PC-9 (cell line): ENCODE results near the gene MAML3. TPM values are rescaled to one million over a fixed set of nuclear protein-coding genes. Genes with fewer than 3 reads are reported as not detected.
A peak's percentile ranks its signal among the peaks of the same experiment; 100 is the strongest.

ENCODE experiments used
- BruUV-seq: library from RNA; stranded (reverse); fragments of 400-500 nt; replicated peaks from 2 replicates; lab custom pipeline; 2021; lab: Mats Ljungman, UMichigan
- CTCF ChIA-PET: fragments of 300-600 bp; sonication (Branson Sonifier 250); formaldehyde crosslinking; loops from one replicate; lab custom pipeline; 2022; ENCODE audit warnings: antibody characterized with exemption; lab: Charles Lee
- POLR2A ChIA-PET: fragments of 300-600 bp; sonication (Branson Sonifier 250); formaldehyde crosslinking; loops from one replicate; lab custom pipeline; 2022; ENCODE audit warnings: antibody characterized with exemption; ENCODE audit not compliant: unreplicated experiment; lab: Charles Lee
- DNase-seq, 2 experiments: peaks; one replicate each; pipeline versions ENCODE4 v3.0.0 to v3.0.0-alpha.2; 2015 to 2022; ENCODE audit warnings: mixed read lengths in 1 of 2
- H2AFZ ChIP-seq: fragments of 200-600 bp; sonication (generic); 2 replicates; pipeline ENCODE4 v1.8.1; 2017; ENCODE audit warnings: antibody characterized with exemption
- H3F3A ChIP-seq: fragments of 200-600 bp; sonication (generic); 2 replicates; pipeline ENCODE4 v1.8.1; 2017; ENCODE audit warnings: antibody characterized with exemption, mild to moderate bottlenecking, low read depth; ENCODE audit not compliant: insufficient read depth
- H3K27ac ChIP-seq: fragments of 200-600 bp; sonication (generic); 2 replicates; pipeline ENCODE4 v1.6.1; 2016; ENCODE audit warnings: mixed run types
- H3K27me3 ChIP-seq: fragments of 200-600 bp; sonication (generic); 2 replicates; pipeline ENCODE4 v1.6.1; 2016; ENCODE audit warnings: low read depth, mixed run types; ENCODE audit not compliant: insufficient read depth
- H3K36me3 ChIP-seq: fragments of 200-600 bp; sonication (generic); 2 replicates; pipeline ENCODE4 v1.6.1; 2016; ENCODE audit warnings: low read depth, mixed run types
- H3K4me1 ChIP-seq: fragments of 200-600 bp; sonication (generic); replicated peaks from 2 replicates; pipeline ENCODE4 v1.6.1; 2016; ENCODE audit warnings: mixed run types; ENCODE audit not compliant: insufficient read depth
- H3K4me2 ChIP-seq: fragments of 200-600 bp; sonication (generic); 2 replicates; pipeline ENCODE4 v1.6.1; 2017; ENCODE audit warnings: mixed run types
- H3K4me3 ChIP-seq: fragments of 200-600 bp; sonication (generic); 2 replicates; pipeline ENCODE4 v1.6.1; 2016; ENCODE audit warnings: mixed run types
- H3K79me2 ChIP-seq: fragments of 200-600 bp; sonication (generic); 2 replicates; pipeline ENCODE4 v1.6.1; 2017; ENCODE audit warnings: low read depth, mixed run types
- H3K9me2 ChIP-seq: fragments of 200-600 bp; sonication (generic); 2 replicates; pipeline ENCODE4 v1.8.1; 2017; ENCODE audit warnings: mild to moderate bottlenecking; ENCODE audit not compliant: insufficient read depth
- H3K9me3 ChIP-seq: fragments of 200-600 bp; sonication (generic); 2 replicates; pipeline ENCODE4 v1.8.1; 2016; ENCODE audit warnings: low read depth; ENCODE audit not compliant: insufficient read depth
- H4K20me1 ChIP-seq: fragments of 200-600 bp; sonication (generic); 2 replicates; pipeline ENCODE4 v1.8.1; 2017; ENCODE audit not compliant: insufficient read depth
- CTCF ChIP-seq: fragments of 200-600 bp; sonication (generic); conservative IDR thresholded peaks from 2 replicates; pipeline ENCODE4 v1.6.1; 2017; ENCODE audit warnings: mixed run types, antibody characterized with exemption, mild to moderate bottlenecking, moderate library complexity
- EZH2 ChIP-seq: fragments of 200-600 bp; sonication (generic); IDR thresholded peaks from 2 replicates; pipeline ENCODE4 v1.8.0; 2017; ENCODE audit warnings: antibody characterized with exemption, low read depth
- intact Hi-C: fragments of 100-400 bp; cut with micrococcal nuclease; formaldehyde crosslinking; loops from one replicate; pipeline ENCODE4 v1.10.0; 2022; ENCODE audit not compliant: unreplicated experiment
- total RNA-seq: library from RNA; stranded (reverse); gene quantifications from 2 replicates; pipeline ENCODE4 v1.2.3, GENCODE V29; 2021

The MAML3 gene
- total RNA-seq, 1 experiment from 2014 or later, result 15.2 TPM

- TF ChIP-seq CTCF (no peak), EZH2 (no peak)
- H3F3A ChIP-seq, result peaks cover 18% of the 10 kb centered on the region; the same call in 1 of the 2 replicates
- POLR2A ChIA-PET, result interaction anchor here (0.6 kb wide), 1 partner anchor 194 kb away, joined by 3 read pairs; no protein-coding TSS in a partner anchor
- H3K9me2 ChIP-seq, result no peaks in the 10 kb centered on the region
- no peak overlapping the region for H2AFZ ChIP-seq
- H3K27ac ChIP-seq, result peak overlapping the region; percentile 66
- CTCF ChIA-PET, result no interaction called here
- H3K4me1 ChIP-seq, result peaks cover 32% of the 10 kb centered on the region
- no peaks in the 10 kb centered on the region for H3K9me3 ChIP-seq
- no peaks in the 10 kb centered on the region for H3K36me3 ChIP-seq
- DNase-seq, result peak in 1 of 2 experiments; percentile 42
- H4K20me1 ChIP-seq, result no peaks in the 10 kb centered on the region
- H3K4me3 ChIP-seq, result no peak overlapping the region
- peaks cover 50% of the 10 kb centered on the region for H3K79me2 ChIP-seq
- H3K4me2 ChIP-seq, result peak overlapping the region; percentile 60
- no peaks in the 10 kb centered on the region for H3K27me3 ChIP-seq
- intact Hi-C loops, result no loop called here
- BruUV-seq, result no TSS peak
These were observed 94.8 kb downstream of the MAML3 start for GRCh38 chr4:140059159-140059558.

GRCh38 chr4:140057701-140058100 is 96.3 kb downstream of the MAML3 start:
- Histone ChIP-seq H3K4me1 (peaks cover 32% of the 10 kb centered on the region), H2AFZ (no peak overlapping the region), H3K9me3 (no peaks in the 10 kb centered on the region), H3K9me2 (no peaks in the 10 kb centered on the region), H3K4me3 (no peak overlapping the region), H3K79me2 (peaks cover 53% of the 10 kb centered on the region), H3K27me3 (no peaks in the 10 kb centered on the region), H3F3A (peaks cover 18% of the 10 kb centered on the region; the same call in 1 of the 2 replicates), H3K4me2 (no peak overlapping the region), H4K20me1 (no peaks in the 10 kb centered on the region), H3K36me3 (no peaks in the 10 kb centered on the region), H3K27ac (no peak overlapping the region)
- intact Hi-C loops, result no loop called here
- DNase-seq, result no peak
- TF ChIP-seq EZH2 (no peak), CTCF (no peak)
- CTCF ChIA-PET, result no interaction called here
- POLR2A ChIA-PET, result no interaction called here
- BruUV-seq, result no TSS peak

- H3K79me2 ChIP-seq, result peaks cover 57% of the 10 kb centered on the region
- POLR2A ChIA-PET, result no interaction called here
- no TSS peak for BruUV-seq
- no peaks in the 10 kb centered on the region for H3K9me3 ChIP-seq
- no peaks in the 10 kb centered on the region for H3K27me3 ChIP-seq
- H3F3A ChIP-seq, result peaks cover 12% of the 10 kb centered on the region; the same call in 1 of the 2 replicates
- intact Hi-C loops, result no loop called here
- no peaks in the 10 kb centered on the region for H3K9me2 ChIP-seq
- CTCF ChIA-PET, result no interaction called here
- H3K4me1 ChIP-seq, result peaks cover 22% of the 10 kb centered on the region
- no peak overlapping the region for H2AFZ ChIP-seq
- H3K4me2 ChIP-seq, result no peak overlapping the region
- no peak overlapping the region for H3K27ac ChIP-seq
- H4K20me1 ChIP-seq, result no peaks in the 10 kb centered on the region
- H3K4me3 ChIP-seq, result no peak overlapping the region
- TF ChIP-seq CTCF (no peak), EZH2 (no peak)
- no peaks in the 10 kb centered on the region for H3K36me3 ChIP-seq
- DNase-seq, result no peak
These were observed 98.0 kb downstream of the MAML3 start for GRCh38 chr4:140056015-140056414.
